SK-N-SH treated with all-trans-retinoic acid at 6 μM for 48 hours (cell line): Measurements from ENCODE around the gene SAP30.

Experiments
- ATAC-seq: fragments of 200-7000 bp; cut with Tn5 transposase; 3 replicates; pipeline ENCODE4 v1.9.1; 2020; ENCODE audit warnings: mild to moderate bottlenecking, moderate library complexity
- ARNTL ChIP-seq: fragments of 450-650 bp; formaldehyde crosslinking; IDR thresholded peaks from 2 replicates; pipeline ENCODE4 v1.5.0; 2020; ENCODE audit warnings: low read depth, mild to moderate bottlenecking, moderate library complexity, borderline replicate concordance
- BACH2 ChIP-seq: fragments of 250-450 bp; sonication (Bioruptor Pico); IDR thresholded peaks from 2 replicates; pipeline ENCODE4 v1.9.0; 2021; ENCODE audit warnings: mild to moderate bottlenecking, borderline replicate concordance
- CSDC2 ChIP-seq: fragments of 250-450 bp; sonication (Bioruptor Pico); IDR thresholded peaks from 2 replicates; pipeline ENCODE4 v1.5.0; 2020; ENCODE audit warnings: mild to moderate bottlenecking, moderate library complexity
- ESRRG ChIP-seq: fragments of 250-450 bp; sonication (Bioruptor Pico); IDR thresholded peaks from 2 replicates; pipeline ENCODE4 v1.6.1; 2021; ENCODE audit warnings: mild to moderate bottlenecking
- GLIS3 ChIP-seq: fragments of 250-450 bp; sonication (Bioruptor Pico); IDR thresholded peaks from 2 replicates; pipeline ENCODE4 v1.5.0; 2020; ENCODE audit warnings: mild to moderate bottlenecking, moderate library complexity
- ISL1 ChIP-seq: fragments of 250-450 bp; sonication (Bioruptor Pico); IDR thresholded peaks from 2 replicates; pipeline ENCODE4 v2.1.2; 2022; ENCODE audit warnings: mild to moderate bottlenecking, moderate library complexity
- OSR1 ChIP-seq: fragments of 250-450 bp; sonication (Bioruptor Pico); IDR thresholded peaks from 2 replicates; pipeline ENCODE4 v1.8.0; 2022; ENCODE audit warnings: moderate library complexity, mild to moderate bottlenecking, inconsistent platforms
- PPARA ChIP-seq: fragments of 250-450 bp; sonication (Bioruptor Pico); IDR thresholded peaks from 2 replicates; pipeline ENCODE4 v1.5.0; 2020; ENCODE audit warnings: mild to moderate bottlenecking, borderline replicate concordance
- RARB ChIP-seq: fragments of 250-450 bp; sonication (Bioruptor Pico); IDR thresholded peaks from 2 replicates; pipeline ENCODE4 v1.8.0; 2021; ENCODE audit warnings: mild to moderate bottlenecking, moderate library complexity
- SNAI2 ChIP-seq: fragments of 250-450 bp; sonication (Bioruptor Pico); IDR thresholded peaks from 2 replicates; pipeline ENCODE4 v1.5.0; 2020; ENCODE audit warnings: mild to moderate bottlenecking, moderate library complexity
- TCF4 ChIP-seq: fragments of 250-450 bp; sonication (Bioruptor Pico); IDR thresholded peaks from 2 replicates; pipeline ENCODE4 v1.8.0; 2021; ENCODE audit warnings: mild to moderate bottlenecking, moderate library complexity, borderline replicate concordance
- TOX ChIP-seq: fragments of 250-450 bp; sonication (Bioruptor Pico); IDR thresholded peaks from 2 replicates; pipeline ENCODE4 v1.8.0; 2021; ENCODE audit warnings: mild to moderate bottlenecking, moderate library complexity, borderline replicate concordance
- ZFP3 ChIP-seq: fragments of 250-450 bp; sonication (Bioruptor Pico); IDR thresholded peaks from 2 replicates; pipeline ENCODE4 v1.5.0; 2020; ENCODE audit warnings: mild to moderate bottlenecking, moderate library complexity
- ZFP30 ChIP-seq: fragments of 450-650 bp; formaldehyde crosslinking; IDR thresholded peaks from 2 replicates; pipeline ENCODE4 v1.5.0; 2022; ENCODE audit warnings: mild to moderate bottlenecking, moderate library complexity
- ZNF565 ChIP-seq: fragments of 450-650 bp; formaldehyde crosslinking; conservative IDR thresholded peaks from 2 replicates; pipeline ENCODE4 v1.5.0; 2020; ENCODE audit warnings: low read depth, mild to moderate bottlenecking, moderate library complexity
- ZNF70 ChIP-seq: fragments of 450-650 bp; formaldehyde crosslinking; IDR thresholded peaks from 2 replicates; pipeline ENCODE4 v1.5.0; 2020; ENCODE audit warnings: mild to moderate bottlenecking, moderate library complexity
- ZNF8 ChIP-seq: fragments of 450-650 bp; formaldehyde crosslinking; IDR thresholded peaks from 2 replicates; pipeline ENCODE4 v1.5.0; 2020; ENCODE audit warnings: mild to moderate bottlenecking, moderate library complexity
- TF ChIP-seq, protein P1 (sequence below): fragments of 250-450 bp; sonication (Bioruptor Pico); IDR thresholded peaks from 2 replicates; pipeline ENCODE4 v1.8.0; 2021; ENCODE audit warnings: low read depth, mild to moderate bottlenecking, moderate library complexity, borderline replicate concordance
- TF ChIP-seq, protein P2 (sequence below): fragments of 250-450 bp; sonication (Bioruptor Pico); IDR thresholded peaks from 2 replicates; pipeline ENCODE4 v1.8.0; 2020; ENCODE audit warnings: mild to moderate bottlenecking, moderate library complexity, borderline replicate concordance
- TF ChIP-seq, protein P3 (sequence below): fragments of 250-450 bp; sonication (Bioruptor Pico); IDR thresholded peaks from 2 replicates; pipeline ENCODE4 v1.5.1; 2020; ENCODE audit warnings: low read depth, mild to moderate bottlenecking, moderate library complexity
- TF ChIP-seq, protein P4 (sequence below): fragments of 250-450 bp; sonication (Bioruptor Pico); IDR thresholded peaks from 2 replicates; pipeline ENCODE4 v1.5.1; 2021; ENCODE audit warnings: mild to moderate bottlenecking, moderate library complexity
- TF ChIP-seq, protein P5 (sequence below): fragments of 250-450 bp; sonication (Bioruptor Pico); IDR thresholded peaks from 2 replicates; pipeline ENCODE4 v1.5.0; 2020; ENCODE audit warnings: mild to moderate bottlenecking, moderate library complexity

Gene SAP30

DNA sequence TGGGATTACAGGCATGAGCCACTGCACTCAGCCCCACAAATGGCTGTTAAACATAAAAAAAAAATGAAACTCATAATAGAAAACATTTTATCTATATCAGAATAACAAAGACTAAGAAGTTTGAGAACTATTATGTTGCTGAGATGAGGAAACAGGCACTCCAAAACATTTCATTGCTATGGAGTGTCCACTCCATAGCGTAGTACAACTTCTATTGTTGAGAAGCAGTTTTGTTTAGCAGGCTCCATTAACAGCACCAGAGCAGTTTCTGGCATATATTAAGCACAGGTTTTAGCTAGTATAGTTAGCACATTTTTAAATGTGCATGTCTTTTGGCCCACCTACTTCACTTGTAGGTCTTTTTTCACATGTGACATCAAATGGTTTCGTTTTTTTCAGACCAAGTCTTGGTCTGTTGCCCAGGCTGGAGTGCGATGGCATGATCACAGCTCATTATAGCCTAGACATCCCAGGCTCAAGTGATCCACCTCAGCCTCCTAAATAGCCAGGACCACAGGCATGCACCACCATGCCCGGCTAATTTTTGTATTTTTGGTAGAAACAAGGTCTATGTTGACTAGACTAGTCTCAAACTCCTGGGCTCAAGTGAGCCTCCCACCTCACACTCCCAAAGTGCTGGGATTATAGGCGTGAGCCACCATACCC is 42.4 kb upstream of the SAP30 start (continued):
- TF ChIP-seq, protein P1, sequence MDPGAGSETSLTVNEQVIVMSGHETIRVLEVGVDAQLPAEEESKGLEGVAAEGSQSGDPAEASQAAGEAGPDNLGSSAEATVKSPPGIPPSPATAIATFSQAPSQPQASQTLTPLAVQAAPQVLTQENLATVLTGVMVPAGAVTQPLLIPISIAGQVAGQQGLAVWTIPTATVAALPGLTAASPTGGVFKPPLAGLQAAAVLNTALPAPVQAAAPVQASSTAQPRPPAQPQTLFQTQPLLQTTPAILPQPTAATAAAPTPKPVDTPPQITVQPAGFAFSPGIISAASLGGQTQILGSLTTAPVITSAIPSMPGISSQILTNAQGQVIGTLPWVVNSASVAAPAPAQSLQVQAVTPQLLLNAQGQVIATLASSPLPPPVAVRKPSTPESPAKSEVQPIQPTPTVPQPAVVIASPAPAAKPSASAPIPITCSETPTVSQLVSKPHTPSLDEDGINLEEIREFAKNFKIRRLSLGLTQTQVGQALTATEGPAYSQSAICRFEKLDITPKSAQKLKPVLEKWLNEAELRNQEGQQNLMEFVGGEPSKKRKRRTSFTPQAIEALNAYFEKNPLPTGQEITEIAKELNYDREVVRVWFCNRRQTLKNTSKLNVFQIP (CRISPR knock-in tag) = no peak
- TF ChIP-seq ARNTL (no peak), ZNF565 (CRISPR knock-in tag) (no peak), SNAI2 (no peak), ZFP30 (no peak), CSDC2 (CRISPR knock-in tag) (no peak)
- TF ChIP-seq, protein P2, sequence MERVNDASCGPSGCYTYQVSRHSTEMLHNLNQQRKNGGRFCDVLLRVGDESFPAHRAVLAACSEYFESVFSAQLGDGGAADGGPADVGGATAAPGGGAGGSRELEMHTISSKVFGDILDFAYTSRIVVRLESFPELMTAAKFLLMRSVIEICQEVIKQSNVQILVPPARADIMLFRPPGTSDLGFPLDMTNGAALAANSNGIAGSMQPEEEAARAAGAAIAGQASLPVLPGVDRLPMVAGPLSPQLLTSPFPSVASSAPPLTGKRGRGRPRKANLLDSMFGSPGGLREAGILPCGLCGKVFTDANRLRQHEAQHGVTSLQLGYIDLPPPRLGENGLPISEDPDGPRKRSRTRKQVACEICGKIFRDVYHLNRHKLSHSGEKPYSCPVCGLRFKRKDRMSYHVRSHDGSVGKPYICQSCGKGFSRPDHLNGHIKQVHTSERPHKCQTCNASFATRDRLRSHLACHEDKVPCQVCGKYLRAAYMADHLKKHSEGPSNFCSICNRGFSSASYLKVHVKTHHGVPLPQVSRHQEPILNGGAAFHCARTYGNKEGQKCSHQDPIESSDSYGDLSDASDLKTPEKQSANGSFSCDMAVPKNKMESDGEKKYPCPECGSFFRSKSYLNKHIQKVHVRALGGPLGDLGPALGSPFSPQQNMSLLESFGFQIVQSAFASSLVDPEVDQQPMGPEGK (CRISPR knock-in tag) = no peak

DNA sequence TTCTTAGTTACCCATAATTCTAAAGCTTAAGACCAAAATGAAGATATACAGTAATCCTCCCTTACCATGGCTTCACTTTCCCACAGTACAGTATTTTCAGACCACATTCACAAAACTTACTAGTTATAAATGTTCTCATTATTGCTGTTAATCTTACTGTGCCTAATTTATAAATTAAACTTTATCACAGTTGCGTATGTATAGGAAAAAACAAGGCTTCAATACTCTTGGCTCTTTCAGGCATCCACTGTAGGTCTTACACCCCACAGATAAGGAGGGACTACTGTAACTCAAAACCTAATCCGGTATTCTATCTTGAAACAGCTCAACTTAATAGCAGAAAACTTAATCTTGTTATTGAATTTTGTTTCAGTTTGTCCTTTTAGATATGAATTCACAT is 40.2 kb upstream of the SAP30 start:
- no peak for ATAC-seq
- TF ChIP-seq OSR1 (CRISPR knock-in tag) = no peak
- TF ChIP-seq, protein P3, sequence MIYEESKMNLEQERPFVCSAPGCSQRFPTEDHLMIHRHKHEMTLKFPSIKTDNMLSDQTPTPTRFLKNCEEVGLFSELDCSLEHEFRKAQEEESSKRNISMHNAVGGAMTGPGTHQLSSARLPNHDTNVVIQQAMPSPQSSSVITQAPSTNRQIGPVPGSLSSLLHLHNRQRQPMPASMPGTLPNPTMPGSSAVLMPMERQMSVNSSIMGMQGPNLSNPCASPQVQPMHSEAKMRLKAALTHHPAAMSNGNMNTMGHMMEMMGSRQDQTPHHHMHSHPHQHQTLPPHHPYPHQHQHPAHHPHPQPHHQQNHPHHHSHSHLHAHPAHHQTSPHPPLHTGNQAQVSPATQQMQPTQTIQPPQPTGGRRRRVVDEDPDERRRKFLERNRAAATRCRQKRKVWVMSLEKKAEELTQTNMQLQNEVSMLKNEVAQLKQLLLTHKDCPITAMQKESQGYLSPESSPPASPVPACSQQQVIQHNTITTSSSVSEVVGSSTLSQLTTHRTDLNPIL = peak; percentile 55; the same call in 1 of the 2 replicates
- TF ChIP-seq ZNF565 (CRISPR knock-in tag) = no peak

DNA sequence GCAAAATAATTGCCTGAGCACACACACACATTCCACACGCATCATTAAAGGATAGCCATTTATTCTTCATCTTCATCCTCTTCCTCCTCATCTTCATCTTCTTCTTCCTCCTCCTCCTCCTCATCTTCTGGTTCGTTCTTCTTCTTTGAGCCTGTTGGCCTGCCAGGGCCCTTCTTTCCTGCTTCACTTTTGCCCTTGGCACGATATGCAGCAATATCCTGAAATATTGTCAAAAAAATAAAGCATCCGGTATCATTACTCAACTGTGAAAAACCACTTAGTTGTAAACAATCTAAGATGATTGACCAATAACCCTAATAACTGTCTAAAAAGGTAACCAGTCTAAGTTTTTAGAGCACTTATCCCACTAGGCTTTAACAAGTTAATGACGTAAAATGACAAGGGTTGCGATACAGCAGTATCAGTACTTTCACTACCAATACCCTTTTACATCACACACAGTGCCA is 38.7 kb upstream of the SAP30 start:
- no peak for ATAC-seq
- no peak for TF ChIP-seq OSR1 (CRISPR knock-in tag)
- TF ChIP-seq SNAI2 = no peak
- TF ChIP-seq ARNTL = no peak
- TF ChIP-seq BACH2 = no peak
- no peak for TF ChIP-seq ISL1
- no peak for TF ChIP-seq CSDC2 (CRISPR knock-in tag)
- no peak for TF ChIP-seq TCF4 (CRISPR knock-in tag)
- TF ChIP-seq, protein P4, sequence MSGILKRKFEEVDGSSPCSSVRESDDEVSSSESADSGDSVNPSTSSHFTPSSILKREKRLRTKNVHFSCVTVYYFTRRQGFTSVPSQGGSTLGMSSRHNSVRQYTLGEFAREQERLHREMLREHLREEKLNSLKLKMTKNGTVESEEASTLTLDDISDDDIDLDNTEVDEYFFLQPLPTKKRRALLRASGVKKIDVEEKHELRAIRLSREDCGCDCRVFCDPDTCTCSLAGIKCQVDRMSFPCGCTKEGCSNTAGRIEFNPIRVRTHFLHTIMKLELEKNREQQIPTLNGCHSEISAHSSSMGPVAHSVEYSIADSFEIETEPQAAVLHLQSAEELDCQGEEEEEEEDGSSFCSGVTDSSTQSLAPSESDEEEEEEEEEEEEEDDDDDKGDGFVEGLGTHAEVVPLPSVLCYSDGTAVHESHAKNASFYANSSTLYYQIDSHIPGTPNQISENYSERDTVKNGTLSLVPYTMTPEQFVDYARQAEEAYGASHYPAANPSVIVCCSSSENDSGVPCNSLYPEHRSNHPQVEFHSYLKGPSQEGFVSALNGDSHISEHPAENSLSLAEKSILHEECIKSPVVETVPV (CRISPR knock-in tag) = no peak
- no peak for TF ChIP-seq TOX (CRISPR knock-in tag)
- no peak for TF ChIP-seq RARB (CRISPR knock-in tag)
- TF ChIP-seq GLIS3 (CRISPR knock-in tag) = no peak
- no peak for TF ChIP-seq ZFP3 (CRISPR knock-in tag)
- no peak for TF ChIP-seq ESRRG

DNA sequence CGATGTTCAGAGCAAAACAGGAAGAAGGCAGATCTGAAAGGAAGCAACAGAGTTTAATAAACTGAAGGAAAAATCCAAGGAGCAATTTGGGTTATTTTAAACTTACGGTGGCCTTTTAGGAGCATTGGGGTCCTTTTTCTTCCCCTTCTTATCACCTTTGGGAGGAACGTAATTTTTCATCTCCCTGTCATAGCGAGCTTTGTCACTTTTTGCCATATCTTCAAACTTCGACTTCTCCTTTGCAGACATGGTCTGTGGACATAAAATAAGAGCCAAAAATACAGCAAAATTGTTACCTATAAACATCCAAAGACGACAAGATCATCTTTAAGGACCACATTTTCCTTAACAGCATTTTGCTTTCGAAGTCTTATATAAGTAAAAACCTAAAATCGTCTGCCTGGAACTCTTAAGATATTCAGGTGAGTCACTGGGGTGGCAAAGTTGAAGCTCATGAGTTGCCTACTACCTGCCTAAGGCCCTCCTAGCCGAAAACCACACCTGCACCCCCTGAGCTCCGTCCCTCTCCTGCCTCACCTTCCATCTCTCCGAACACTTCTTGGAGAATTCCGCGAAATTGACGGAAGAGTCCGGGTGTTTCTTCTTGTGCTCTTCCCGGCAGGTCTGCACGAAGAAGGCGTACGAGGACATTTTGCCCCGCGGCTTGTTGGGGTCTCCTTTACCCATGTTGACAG is 37.6 kb upstream of the SAP30 start:
- no peak for ATAC-seq
- no peak for TF ChIP-seq ESRRG
- no peak for TF ChIP-seq OSR1 (CRISPR knock-in tag)
- TF ChIP-seq ZNF8 = no peak
- no peak for TF ChIP-seq ARNTL
- no peak for TF ChIP-seq ZNF565 (CRISPR knock-in tag)
- no peak for TF ChIP-seq GLIS3 (CRISPR knock-in tag)
- TF ChIP-seq SNAI2 = no peak
- TF ChIP-seq, protein P5, sequence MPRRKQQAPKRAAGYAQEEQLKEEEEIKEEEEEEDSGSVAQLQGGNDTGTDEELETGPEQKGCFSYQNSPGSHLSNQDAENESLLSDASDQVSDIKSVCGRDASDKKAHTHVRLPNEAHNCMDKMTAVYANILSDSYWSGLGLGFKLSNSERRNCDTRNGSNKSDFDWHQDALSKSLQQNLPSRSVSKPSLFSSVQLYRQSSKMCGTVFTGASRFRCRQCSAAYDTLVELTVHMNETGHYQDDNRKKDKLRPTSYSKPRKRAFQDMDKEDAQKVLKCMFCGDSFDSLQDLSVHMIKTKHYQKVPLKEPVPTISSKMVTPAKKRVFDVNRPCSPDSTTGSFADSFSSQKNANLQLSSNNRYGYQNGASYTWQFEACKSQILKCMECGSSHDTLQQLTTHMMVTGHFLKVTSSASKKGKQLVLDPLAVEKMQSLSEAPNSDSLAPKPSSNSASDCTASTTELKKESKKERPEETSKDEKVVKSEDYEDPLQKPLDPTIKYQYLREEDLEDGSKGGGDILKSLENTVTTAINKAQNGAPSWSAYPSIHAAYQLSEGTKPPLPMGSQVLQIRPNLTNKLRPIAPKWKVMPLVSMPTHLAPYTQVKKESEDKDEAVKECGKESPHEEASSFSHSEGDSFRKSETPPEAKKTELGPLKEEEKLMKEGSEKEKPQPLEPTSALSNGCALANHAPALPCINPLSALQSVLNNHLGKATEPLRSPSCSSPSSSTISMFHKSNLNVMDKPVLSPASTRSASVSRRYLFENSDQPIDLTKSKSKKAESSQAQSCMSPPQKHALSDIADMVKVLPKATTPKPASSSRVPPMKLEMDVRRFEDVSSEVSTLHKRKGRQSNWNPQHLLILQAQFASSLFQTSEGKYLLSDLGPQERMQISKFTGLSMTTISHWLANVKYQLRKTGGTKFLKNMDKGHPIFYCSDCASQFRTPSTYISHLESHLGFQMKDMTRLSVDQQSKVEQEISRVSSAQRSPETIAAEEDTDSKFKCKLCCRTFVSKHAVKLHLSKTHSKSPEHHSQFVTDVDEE (CRISPR knock-in tag) = no peak
- TF ChIP-seq, protein P1 (CRISPR knock-in tag) = no peak
- TF ChIP-seq, protein P2 (CRISPR knock-in tag) = no peak
- no peak for TF ChIP-seq PPARA (CRISPR knock-in tag)
- TF ChIP-seq ZNF70 = no peak
